WTC11 (cell line): ENCODE data around the gene UGT1A3. TPM values are rescaled to one million over a fixed set of nuclear protein-coding genes. Genes with fewer than 3 reads are reported as not detected.

Experiments
- ATAC-seq: fragments of 200-7000 bp; cut with Tn5 transposase; 2 replicates; pipeline ENCODE4 v1.10.0; 2021; ENCODE audit warnings: mild to moderate bottlenecking, moderate library complexity
- CTCF ChIA-PET: fragments of 300-600 bp; sonication (Branson Sonifier 250); formaldehyde crosslinking; loops from one replicate; lab custom pipeline; 2021; ENCODE audit warnings: antibody characterized with exemption; lab: Charles Lee
- POLR2A ChIA-PET: fragments of 350-600 bp; sonication (Branson Sonifier 250); formaldehyde crosslinking; loops from one replicate; lab custom pipeline; 2021; ENCODE audit warnings: antibody characterized with exemption; lab: Charles Lee
- DNase-seq: peaks from one replicate; pipeline ENCODE4 v3.0.0; 2021; ENCODE audit warnings: low spot score
- H3K27ac Mint-ChIP-seq: 2 replicates; pipeline ENCODE4 v1.8.0; 2021; ENCODE audit warnings: mixed read lengths
- H3K27me3 Mint-ChIP-seq: 2 replicates; pipeline ENCODE4 v1.8.0; 2021; ENCODE audit warnings: low read depth, mild to moderate bottlenecking, moderate library complexity, mixed read lengths
- H3K36me3 Mint-ChIP-seq: 2 replicates; pipeline ENCODE4 v1.8.0; 2021; ENCODE audit warnings: mixed read lengths
- H3K4me1 Mint-ChIP-seq: 2 replicates; pipeline ENCODE4 v1.8.0; 2022; ENCODE audit warnings: mixed read lengths
- H3K4me3 Mint-ChIP-seq: 2 replicates; pipeline ENCODE4 v1.8.0; 2021; ENCODE audit warnings: mild to moderate bottlenecking, moderate library complexity, mixed read lengths
- H3K9me3 Mint-ChIP-seq: 2 replicates; pipeline ENCODE4 v1.8.0; 2021; ENCODE audit warnings: mixed read lengths
- ARID4B ChIP-seq: sonication (generic); formaldehyde crosslinking; IDR thresholded peaks from 2 replicates; pipeline ENCODE4 v1.8.0; 2023; ENCODE audit warnings: missing genetic modification reagents, mild to moderate bottlenecking, borderline replicate concordance
- ATF1 ChIP-seq: sonication (generic); formaldehyde crosslinking; IDR thresholded peaks from 2 replicates; pipeline ENCODE4 v1.8.1; 2023; ENCODE audit warnings: mild to moderate bottlenecking, moderate library complexity, missing genetic modification reagents
- ATF3 ChIP-seq: sonication (generic); formaldehyde crosslinking; conservative IDR thresholded peaks from 2 replicates; pipeline ENCODE4 v1.8.1; 2022; ENCODE audit warnings: mild to moderate bottlenecking, missing genetic modification reagents
- CBFB ChIP-seq: sonication (generic); formaldehyde crosslinking; IDR thresholded peaks from 2 replicates; pipeline ENCODE4 v1.8.1; 2022; ENCODE audit warnings: mild to moderate bottlenecking, low read depth, missing genetic modification reagents
- CDX4 ChIP-seq: fragments of 250-450 bp; sonication (Bioruptor Pico); IDR thresholded peaks from 2 replicates; pipeline ENCODE4 v1.9.0; 2021; ENCODE audit warnings: moderate library complexity, mild to moderate bottlenecking, inconsistent platforms, borderline replicate concordance
- CREB1 ChIP-seq: sonication (generic); formaldehyde crosslinking; IDR thresholded peaks from 2 replicates; pipeline ENCODE4 v1.8.0; 2023; ENCODE audit warnings: mild to moderate bottlenecking, missing genetic modification reagents
- FOXP4 ChIP-seq: sonication (generic); formaldehyde crosslinking; IDR thresholded peaks from 2 replicates; pipeline ENCODE4 v1.8.0; 2022; ENCODE audit warnings: mild to moderate bottlenecking, missing genetic modification reagents
- GABPB1 ChIP-seq: sonication (generic); formaldehyde crosslinking; IDR thresholded peaks from 2 replicates; pipeline ENCODE4 v1.8.1; 2023; ENCODE audit warnings: mild to moderate bottlenecking, missing genetic modification reagents
- GRHL2 ChIP-seq: fragments of 250-450 bp; sonication (Bioruptor Pico); IDR thresholded peaks from 2 replicates; pipeline ENCODE4 v1.8.0; 2022; ENCODE audit warnings: mild to moderate bottlenecking, moderate library complexity; ENCODE audit not compliant: insufficient replicate concordance, severe bottlenecking
- GTF2I ChIP-seq: fragments of 250-450 bp; sonication (Bioruptor Pico); conservative IDR thresholded peaks from 2 replicates; pipeline ENCODE4 v1.4.0; 2021; ENCODE audit warnings: mild to moderate bottlenecking
- JAZF1 ChIP-seq: fragments of 250-450 bp; sonication (Bioruptor Pico); IDR thresholded peaks from 2 replicates; pipeline ENCODE4 v1.9.0; 2021; ENCODE audit warnings: moderate library complexity, mild to moderate bottlenecking, inconsistent platforms
- JUN ChIP-seq: sonication (generic); formaldehyde crosslinking; IDR thresholded peaks from 2 replicates; pipeline ENCODE4 v1.8.0; 2023; ENCODE audit warnings: mild to moderate bottlenecking, missing genetic modification reagents
- KAT7 ChIP-seq: sonication (generic); formaldehyde crosslinking; IDR thresholded peaks from 2 replicates; pipeline ENCODE4 v1.8.1; 2023; ENCODE audit warnings: missing genetic modification reagents, mild to moderate bottlenecking, borderline replicate concordance
- OVOL2 ChIP-seq: fragments of 250-450 bp; sonication (Bioruptor Pico); IDR thresholded peaks from 2 replicates; pipeline ENCODE4 v1.9.0; 2021; ENCODE audit warnings: mild to moderate bottlenecking, borderline replicate concordance
- SMAD3 ChIP-seq: sonication (generic); formaldehyde crosslinking; IDR thresholded peaks from 2 replicates; pipeline ENCODE4 v1.8.0; 2022; ENCODE audit warnings: missing genetic modification reagents, mild to moderate bottlenecking, borderline replicate concordance
- ZNF219 ChIP-seq: sonication (generic); formaldehyde crosslinking; IDR thresholded peaks from 2 replicates; pipeline ENCODE4 v1.8.0; 2023; ENCODE audit warnings: missing genetic modification reagents, mild to moderate bottlenecking, borderline replicate concordance
- ZNF232 ChIP-seq: sonication (generic); formaldehyde crosslinking; IDR thresholded peaks from 2 replicates; pipeline ENCODE4 v1.8.0; 2022; ENCODE audit warnings: mild to moderate bottlenecking, missing genetic modification reagents
- ZNF281 ChIP-seq: sonication (generic); formaldehyde crosslinking; IDR thresholded peaks from 2 replicates; pipeline ENCODE4 v1.8.0; 2023; ENCODE audit warnings: mild to moderate bottlenecking, missing genetic modification reagents
- ZNF532 ChIP-seq: fragments of 250-450 bp; sonication (Bioruptor Pico); IDR thresholded peaks from 2 replicates; pipeline ENCODE4 v1.9.0; 2021; ENCODE audit warnings: mild to moderate bottlenecking, borderline replicate concordance
- total RNA-seq: library from RNA; stranded (reverse); gene quantifications from 3 replicates; pipeline ENCODE4 v1.2.3, GENCODE V29; 2021

The UGT1A3 gene
- total RNA-seq, 1 experiment from 2014 or later: not detected

- TF ChIP-seq CDX4 (no peak), GABPB1 (CRISPR knock-in tag) (no peak)
Measured at GRCh38 chr2:233689031-233689430, 39.8 kb upstream of the UGT1A3 start (continued).

GRCh38 chr2:233689501-233689900 is 39.3 kb upstream of the UGT1A3 start:
- Mint-ChIP-seq H3K27me3 (peaks cover 3% of the 10 kb centered on the region; the same call in 1 of the 2 replicates), H3K9me3 (0 out of 2 replicates have a peak, but pooled peaks cover 4% of the 10 kb centered on the region), H3K4me3 (no peak overlapping the region), H3K27ac (no peak overlapping the region), H3K4me1 (peaks cover 24% of the 10 kb centered on the region), H3K36me3 (no peaks in the 10 kb centered on the region)
- ATAC-seq (no peak), DNase-seq (no peak)
- ChIA-PET POLR2A (no interaction called here), CTCF (interaction anchor here (1.4 kb wide), 1 partner anchor 22 kb away, joined by 3 read pairs; no protein-coding TSS in a partner anchor)
- TF ChIP-seq FOXP4: no peak

GRCh38 chr2:233690444-233690843 is 38.4 kb upstream of the UGT1A3 start:
- H3K9me3 Mint-ChIP-seq: 0 out of 2 replicates have a peak, but pooled peaks cover 4% of the 10 kb centered on the region
- DNase-seq (no peak), ATAC-seq (no peak)
- H3K27me3 Mint-ChIP-seq: peaks cover 3% of the 10 kb centered on the region; the same call in 1 of the 2 replicates
- no peak overlapping the region for H3K27ac Mint-ChIP-seq
- ChIA-PET CTCF (interaction anchor here (0.7 to 1.7 kb wide), 2 partner anchors 21 to 592 kb away, joined by 3 to 4 read pairs; no protein-coding TSS in a partner anchor), POLR2A (no interaction called here)
- H3K36me3 Mint-ChIP-seq: no peaks in the 10 kb centered on the region
- H3K4me1 Mint-ChIP-seq: peaks cover 24% of the 10 kb centered on the region
- H3K4me3 Mint-ChIP-seq: no peak overlapping the region
- no peak for TF ChIP-seq ARID4B (CRISPR knock-in tag)
- no peak for TF ChIP-seq CBFB
- TF ChIP-seq ATF3 (CRISPR knock-in tag): no peak
- TF ChIP-seq OVOL2 (CRISPR knock-in tag): no peak
- no peak for TF ChIP-seq KAT7 (CRISPR knock-in tag)
- no peak for TF ChIP-seq CREB1 (CRISPR knock-in tag)
- no peak for TF ChIP-seq ZNF281 (CRISPR knock-in tag)
- TF ChIP-seq JAZF1 (CRISPR knock-in tag): no peak
- no peak for TF ChIP-seq ATF1 (CRISPR knock-in tag)
- TF ChIP-seq GRHL2 (CRISPR knock-in tag): no peak
- no peak for TF ChIP-seq SMAD3 (CRISPR knock-in tag)
- TF ChIP-seq ZNF219 (CRISPR knock-in tag): no peak
- TF ChIP-seq JUN: no peak
- no peak for TF ChIP-seq GTF2I
- TF ChIP-seq ZNF232 (CRISPR knock-in tag): no peak
- TF ChIP-seq ZNF532 (CRISPR knock-in tag): no peak
